ENCODE data around the gene VGF. TPM values are rescaled to one million over a fixed set of nuclear protein-coding genes. Genes with fewer than 3 reads are reported as not detected.
"Not testable (repeated sequence)": the region's sequence is repeated elsewhere in the genome, so short reads cannot be mapped to it uniquely, and the experiment has no call there.

The VGF gene
- total RNA-seq, 1 donor from 2014 or later: 0.96 TPM

- H3K4me1 Mint-ChIP-seq (ENCODE audit: low read depth): peaks cover 6% of the 10 kb centered on the region
- TF ChIP-seq CTCF (IDR thresholded peaks at IDR 0.05; ENCODE audit: unreplicated experiment): no peak
- H3K36me3 Mint-ChIP-seq (ENCODE audit: insufficient read depth): peaks cover 3% of the 10 kb centered on the region
- H3K27ac Mint-ChIP-seq: no peak overlapping the region
- no peak overlapping the region for H3K4me3 Mint-ChIP-seq (ENCODE audit: low read depth)
- peaks cover 42% of the 10 kb centered on the region for H3K27me3 Mint-ChIP-seq
- no peaks in the 10 kb centered on the region for H3K9me3 Mint-ChIP-seq (ENCODE audit: low read depth)
- DNase-seq (ENCODE audit: low spot score, unreplicated experiment): no peak
Measured at GRCh38 chr7:101201695-101202602, 36.6 kb upstream of the VGF start.

DNA sequence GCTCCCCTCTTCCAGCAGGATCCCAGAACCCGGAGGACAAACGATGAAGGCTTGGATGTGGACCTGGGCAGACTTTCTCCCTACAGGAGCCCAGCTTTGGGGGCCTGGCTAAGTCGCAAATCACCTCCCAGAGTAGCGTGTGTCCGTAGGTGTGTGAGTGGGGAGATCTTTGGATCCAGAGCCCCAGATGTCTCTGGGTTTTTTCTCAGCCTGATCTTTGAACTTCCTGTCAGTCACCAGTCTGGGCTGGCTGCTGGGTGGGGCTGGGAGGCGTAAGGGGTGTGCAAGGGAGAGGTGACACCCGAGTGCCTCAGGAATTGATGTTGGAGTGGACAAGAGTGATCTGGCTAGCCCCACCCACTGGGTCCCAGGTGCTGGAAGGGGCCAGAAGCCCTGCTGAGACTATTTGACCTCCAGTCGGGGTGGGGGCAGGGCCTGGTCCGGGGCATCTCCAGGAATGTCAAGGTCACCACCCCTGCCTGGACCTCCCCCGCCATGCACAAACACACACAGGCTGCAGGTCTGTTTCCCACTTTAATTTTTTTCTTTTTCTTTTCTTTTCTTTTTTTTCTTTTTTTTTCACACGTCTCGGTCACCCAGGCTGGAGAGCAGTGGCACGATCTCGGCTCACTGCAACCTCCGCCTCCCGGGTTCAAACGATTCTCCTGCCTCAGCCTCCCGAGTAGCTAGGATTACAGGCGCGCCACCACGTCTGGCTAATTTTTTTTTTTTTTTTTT lies 35.7 kb upstream of the VGF start, which contains the start of gene MOGAT3:
MOGAT3 (minus strand) TSS at position 175 of the 738 bp plus-strand sequence. CDS start 182 bp downstream, outside the sequence.
- Mint-ChIP-seq H3K4me1 (ENCODE audit: low read depth) (peaks cover 6% of the 10 kb centered on the region), H3K27me3 (peaks cover 42% of the 10 kb centered on the region), H3K4me3 (ENCODE audit: low read depth) (no peak within 1 kb of the TSS), H3K36me3 (ENCODE audit: insufficient read depth) (peaks cover 3% of the 10 kb centered on the region), H3K27ac (no peak within 1 kb of the TSS), H3K9me3 (ENCODE audit: low read depth) (no peaks in the 10 kb centered on the region)
- DNase-seq (ENCODE audit: low spot score, unreplicated experiment): no peak
- no peak for TF ChIP-seq CTCF (IDR thresholded peaks at IDR 0.05; ENCODE audit: unreplicated experiment)

DNA sequence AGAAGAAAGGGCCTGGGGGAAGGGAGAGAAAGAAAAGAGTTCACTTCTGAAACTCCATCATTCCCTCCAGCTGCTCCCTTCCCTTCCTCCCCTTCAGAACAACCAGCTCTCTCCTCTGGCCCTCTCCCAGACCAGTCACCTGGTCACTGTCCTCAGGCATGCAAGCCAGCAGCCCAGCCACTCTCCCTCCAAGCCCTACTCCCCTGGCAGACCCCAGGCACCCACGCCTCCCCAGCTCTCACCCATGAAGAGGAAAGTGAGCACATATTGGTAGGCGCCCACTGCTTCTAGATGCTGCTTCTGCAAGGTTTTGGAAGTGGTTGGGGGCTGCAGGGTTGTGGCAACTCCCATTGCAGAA lies 35.1 kb upstream of the VGF start:
- Mint-ChIP-seq H3K4me1 (ENCODE audit: low read depth) (peaks cover 6% of the 10 kb centered on the region), H3K36me3 (ENCODE audit: insufficient read depth) (no peaks in the 10 kb centered on the region), H3K4me3 (ENCODE audit: low read depth) (no peak overlapping the region), H3K9me3 (ENCODE audit: low read depth) (no peaks in the 10 kb centered on the region), H3K27ac (no peak overlapping the region), H3K27me3 (peaks cover 42% of the 10 kb centered on the region)
- no peak for TF ChIP-seq CTCF (IDR thresholded peaks at IDR 0.05; ENCODE audit: unreplicated experiment)
- no peak for DNase-seq (ENCODE audit: low spot score, unreplicated experiment)

DNA sequence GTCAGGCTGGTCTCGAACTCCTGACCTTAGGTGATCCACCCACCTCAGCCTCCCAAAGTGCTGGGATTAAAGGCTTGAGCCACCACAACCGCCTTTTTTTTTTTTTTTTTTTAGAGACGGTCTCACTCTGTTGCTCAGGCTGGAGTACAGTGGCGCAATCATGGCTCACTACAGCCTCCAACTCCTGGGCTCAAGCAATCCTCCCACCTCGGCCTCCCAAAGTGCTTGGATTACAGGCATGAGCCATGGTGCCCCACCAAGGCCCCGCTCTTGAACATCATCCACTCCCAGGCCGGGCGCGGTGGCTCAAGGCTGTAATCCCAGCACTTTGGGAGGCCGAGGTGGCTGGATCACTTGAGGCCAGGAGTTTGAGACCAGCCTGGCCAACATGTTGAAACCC lies 34.2 kb upstream of the VGF start:
- H3K4me1 Mint-ChIP-seq (ENCODE audit: low read depth); DNase-seq (ENCODE audit: low spot score, unreplicated experiment); H3K36me3 Mint-ChIP-seq (ENCODE audit: insufficient read depth); H3K4me3 Mint-ChIP-seq (ENCODE audit: low read depth); H3K27ac Mint-ChIP-seq; H3K9me3 Mint-ChIP-seq (ENCODE audit: low read depth): not testable (repeated sequence)
- peaks cover 47% of the 10 kb centered on the region for H3K27me3 Mint-ChIP-seq

DNA sequence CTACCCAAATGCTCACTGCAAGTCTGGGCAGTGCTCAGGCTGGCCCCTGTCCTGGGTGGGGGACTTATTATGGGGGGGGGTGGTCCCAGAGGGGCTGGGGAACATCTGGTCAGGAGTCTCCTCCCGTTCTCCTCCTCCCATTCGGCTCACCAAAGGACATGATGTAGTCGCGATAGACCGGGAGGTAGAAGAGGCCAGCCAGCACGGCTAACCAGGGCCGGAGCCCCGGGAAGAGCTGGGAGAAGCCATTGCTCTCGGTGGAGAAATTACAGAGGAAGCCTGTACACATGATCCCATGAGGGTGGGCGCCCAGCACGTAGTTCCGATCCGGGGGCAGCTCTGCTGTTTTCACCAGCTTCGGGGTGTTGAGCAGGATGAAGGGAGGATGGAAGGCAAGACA lies 33.1 kb upstream of the VGF start:
- Mint-ChIP-seq H3K27ac (no peak overlapping the region), H3K27me3 (peaks cover 37% of the 10 kb centered on the region), H3K36me3 (ENCODE audit: insufficient read depth) (no peaks in the 10 kb centered on the region), H3K9me3 (ENCODE audit: low read depth) (no peaks in the 10 kb centered on the region), H3K4me3 (ENCODE audit: low read depth) (no peak overlapping the region), H3K4me1 (ENCODE audit: low read depth) (peaks cover 6% of the 10 kb centered on the region)
- TF ChIP-seq CTCF (IDR thresholded peaks at IDR 0.05; ENCODE audit: unreplicated experiment): no peak
- no peak for DNase-seq (ENCODE audit: low spot score, unreplicated experiment)

Measured in progenitor cell of endocrine pancreas (in vitro differentiated cells).